K562 (cell line): ENCODE data around the gene RANBP6. TPM values are rescaled to one million over a fixed set of nuclear protein-coding genes. Genes with fewer than 3 reads are reported as not detected.

Experiments used
- microRNA-seq: library from miRNA; unstranded; fragments of <30 nt; microRNA quantifications from one replicate; pipeline ENCODE4, GENCODE V29; 2018; ENCODE audit warnings: borderline microRNAs expressed
- polyA plus RNA-seq, 8 experiments: library from polyadenylated mRNA; depleted of rRNA in 4 of 8; stranded (reverse) in 5 of 8; unstranded in 3 of 8; fragments of >200 nt; fragmentation: Nextera tagmentation in 2 of 8; fragmentation: Illumina TruSeq in 1 of 8; extraction: Ambion mirVana in 2 of 8; extraction: Trizol in 1 of 8; gene quantifications; 2 replicates each; pipeline versions ENCODE4 v1.2.1 to v1.2.3, GENCODE V29; 2011 to 2014; ENCODE audit warnings: inconsistent platforms in 1 of 8, missing spikeins in 1 of 8
- small RNA-seq: library from RNA; depleted of rRNA; stranded (forward); fragments of <200 nt; gene quantifications from one replicate; pipeline ENCODE3, GENCODE V24; 2014
- total RNA-seq, 7 experiments: library from RNA; depleted of rRNA in 6 of 7; stranded (reverse); fragments of >200 nt in 6 of 7; fragmentation: Illumina TruSeq in 2 of 7; extraction: Trizol in 2 of 7; gene quantifications; 2 replicates each; pipeline versions ENCODE4 v1.2.1 to v1.2.3, GENCODE V29; 2011 to 2021; ENCODE audit warnings: low replicate concordance in 1 of 7

RANBP6 gene
- total and polyA plus RNA-seq, 9 of the 15 experiments (the other 6 are each of a cell fraction or from before 2014, with no cell fraction given), result 10.4 to 19.9 (median 11.5) TPM

Small RNAs within 50 kb of the gene (microRNA-seq; reads per million reads assigned to microRNA genes)
- gene MIR4665, result not detected

Small RNAs within 50 kb of the gene (small RNA-seq; reads per million reads assigned to genes)
- gene MIR4665, result not detected

Other genes with a start within 250 kb of the RANBP6 start
- gene ERMP1, start 182.5 kb downstream of the RANBP6 start, total RNA-seq (2014; rRNA removed), result 8.5 and 9.4 TPM in 2 replicates
- 12.6 and 14.5 TPM in 2 replicates for gene ERMP1, start 182.5 kb downstream of the RANBP6 start, total RNA-seq (2014; rRNA removed; fragmentation: Illumina TruSeq; extraction: Trizol)
- 15.7 and 17.7 TPM in 2 replicates for gene ERMP1, start 182.5 kb downstream of the RANBP6 start, total RNA-seq (2015; rRNA removed; fragmentation: Illumina TruSeq; extraction: Trizol)
- 12.0 and 14.5 TPM in 2 replicates for gene ERMP1, start 182.5 kb downstream of the RANBP6 start, total RNA-seq (2021)
- gene ERMP1, start 182.5 kb downstream of the RANBP6 start, polyA plus RNA-seq (2011; rRNA removed), result 24.6 and 26.3 TPM in 2 replicates
- 11.1 and 12.9 TPM in 2 replicates for gene ERMP1, start 182.5 kb downstream of the RANBP6 start, polyA plus RNA-seq (2014; fragmentation: Illumina TruSeq; extraction: Trizol)
- gene ERMP1, start 182.5 kb downstream of the RANBP6 start, polyA plus RNA-seq (2014; fragmentation: Nextera tagmentation; extraction: Ambion mirVana), result 1 to 10 TPM; 2.5 to 4.6 TPM
- gene ERMP1, start 182.5 kb downstream of the RANBP6 start, polyA plus RNA-seq (2014; rRNA removed), result 7.1 and 8.3 TPM in 2 replicates
- not detected in 2 replicates for gene MLANA, start 124.7 kb downstream of the RANBP6 start, total RNA-seq (2014; rRNA removed)
- not detected in 2 replicates for gene MLANA, start 124.7 kb downstream of the RANBP6 start, total RNA-seq (2014; rRNA removed; fragmentation: Illumina TruSeq; extraction: Trizol)
- gene MLANA, start 124.7 kb downstream of the RANBP6 start, total RNA-seq (2015; rRNA removed; fragmentation: Illumina TruSeq; extraction: Trizol), result not detected in 2 replicates
- not detected in 2 replicates for gene MLANA, start 124.7 kb downstream of the RANBP6 start, total RNA-seq (2021)
- gene MLANA, start 124.7 kb downstream of the RANBP6 start, polyA plus RNA-seq (2011; rRNA removed), result not detected in 2 replicates
- not detected in 2 replicates for gene MLANA, start 124.7 kb downstream of the RANBP6 start, polyA plus RNA-seq (2014; fragmentation: Illumina TruSeq; extraction: Trizol)
- gene MLANA, start 124.7 kb downstream of the RANBP6 start, polyA plus RNA-seq (2014; fragmentation: Nextera tagmentation; extraction: Ambion mirVana), result not detected
- gene MLANA, start 124.7 kb downstream of the RANBP6 start, polyA plus RNA-seq (2014; rRNA removed), result not detected in 2 replicates
- gene IL33, start 200.2 kb upstream of the RANBP6 start, total RNA-seq (2014; rRNA removed), result not detected in 2 replicates
- not detected in 2 replicates for gene IL33, start 200.2 kb upstream of the RANBP6 start, total RNA-seq (2014; rRNA removed; fragmentation: Illumina TruSeq; extraction: Trizol)
- gene IL33, start 200.2 kb upstream of the RANBP6 start, total RNA-seq (2015; rRNA removed; fragmentation: Illumina TruSeq; extraction: Trizol), result not detected in 2 replicates
- gene IL33, start 200.2 kb upstream of the RANBP6 start, total RNA-seq (2021), result 0.09 TPM in 1 of 2 replicates, not detected in the other
- not detected in 2 replicates for gene IL33, start 200.2 kb upstream of the RANBP6 start, polyA plus RNA-seq (2011; rRNA removed)
- not detected in 2 replicates for gene IL33, start 200.2 kb upstream of the RANBP6 start, polyA plus RNA-seq (2014; fragmentation: Illumina TruSeq; extraction: Trizol)
- not detected for gene IL33, start 200.2 kb upstream of the RANBP6 start, polyA plus RNA-seq (2014; fragmentation: Nextera tagmentation; extraction: Ambion mirVana)
- gene IL33, start 200.2 kb upstream of the RANBP6 start, polyA plus RNA-seq (2014; rRNA removed), result not detected in 2 replicates